GM12878 (cell line): ENCODE results near the gene RPLP2. TPM values are rescaled to one million over a fixed set of nuclear protein-coding genes. Genes with fewer than 3 reads are reported as not detected.
A peak's percentile ranks its signal among the peaks of the same experiment; 100 is the strongest.

Source experiments
- ATAC-seq: fragments of 200-7000 bp; cut with Tn5 transposase; 3 replicates; pipeline ENCODE4 v1.9.1; 2020; ENCODE audit warnings: mild to moderate bottlenecking, moderate library complexity
- BruUV-seq: library from RNA; stranded (reverse); fragments of 400-500 nt; replicated peaks from 2 replicates; lab custom pipeline; 2021; lab: Mats Ljungman, UMichigan
- CTCF ChIA-PET: fragments of 300-600 bp; sonication (Branson Sonifier 250); formaldehyde crosslinking; extraction: SDS; loops from one replicate; lab custom pipeline; 2021; ENCODE audit warnings: inconsistent platforms; lab: Yijun Ruan, JAX
- POLR2A ChIA-PET: fragments of 350-600 bp; formaldehyde crosslinking; extraction: SDS; loops from one replicate; lab custom pipeline; 2021; ENCODE audit warnings: inconsistent platforms; lab: Charles Lee
- RAD21 ChIA-PET: fragments of 300-600 bp; sonication (Branson Sonifier 250); formaldehyde crosslinking; loops from one replicate; lab custom pipeline; 2023; ENCODE audit warnings: antibody characterized with exemption; ENCODE audit not compliant: unreplicated experiment; lab: Charles Lee
- SMC1A ChIA-PET: fragments of 300-600 bp; sonication (Branson Sonifier 250); formaldehyde crosslinking; loops from one replicate; lab custom pipeline; 2023; ENCODE audit not compliant: unreplicated experiment, uncharacterized antibody; lab: Charles Lee
- DNase-seq: peaks from one replicate; pipeline ENCODE4 v3.0.0-alpha.2; 2011; ENCODE audit warnings: low read depth, low spot score
- FAIRE-seq: peaks from 3 replicates; lab custom pipeline; 2011; peaks lifted over from hg19 to GRCh38; lab: Jason Lieb, UNC
- H2AFZ ChIP-seq: 2 replicates; pipeline ENCODE4 v1.6.0; 2011; ENCODE audit warnings: low read depth, low read length, control low read depth; ENCODE audit not compliant: control insufficient read depth
- H3K27ac ChIP-seq: 2 replicates; pipeline ENCODE4 v1.5.1; 2011; ENCODE audit warnings: control low read depth; ENCODE audit not compliant: control insufficient read depth, insufficient read depth
- H3K27me3 ChIP-seq, 2 experiments: replicated peaks in 1 of 2; 2 replicates each; pipeline versions ENCODE4 v1.6.0 to v1.6.1; 2011; ENCODE audit warnings: low read length in 1 of 2; ENCODE audit not compliant: control insufficient read depth in 2 of 2, insufficient read depth in 2 of 2
- H3K36me3 ChIP-seq, 2 experiments: 2 replicates each; pipeline ENCODE4 v1.5.1; 2011; ENCODE audit warnings: low read length in 1 of 2; ENCODE audit not compliant: control insufficient read depth in 2 of 2, insufficient read depth in 2 of 2
- H3K4me1 ChIP-seq: 2 replicates; pipeline ENCODE4 v1.6.1; 2011; ENCODE audit warnings: mild to moderate bottlenecking, low read length, moderate library complexity, mixed read lengths; ENCODE audit not compliant: control insufficient read depth, insufficient read depth
- H3K4me2 ChIP-seq: 2 replicates; pipeline ENCODE4 v1.6.0; 2011; ENCODE audit warnings: control low read depth; ENCODE audit not compliant: control insufficient read depth, insufficient read depth
- H3K4me3 ChIP-seq: fragments of 200-600 bp; sonication (generic); 2 replicates; pipeline ENCODE4 v1.5.1; 2016
- H3K79me2 ChIP-seq: 2 replicates; pipeline ENCODE4 v1.6.0; 2011; ENCODE audit warnings: low read length; ENCODE audit not compliant: control insufficient read depth, insufficient read depth
- H3K9ac ChIP-seq: 2 replicates; pipeline ENCODE4 v1.8.0; 2011; ENCODE audit warnings: low read length, control low read depth, mixed read lengths; ENCODE audit not compliant: control insufficient read depth, insufficient read depth
- H3K9me3 ChIP-seq: replicated peaks from 3 replicates; pipeline ENCODE4 v1.5.1; 2011; ENCODE audit warnings: mild to moderate bottlenecking, low read length; ENCODE audit not compliant: control insufficient read depth, insufficient read depth
- H4K20me1 ChIP-seq: 2 replicates; pipeline ENCODE4 v1.6.0; 2011; ENCODE audit not compliant: control insufficient read depth, insufficient read depth
- CHD4 ChIP-seq: fragments of 200-600 bp; sonication (generic); IDR thresholded peaks from 2 replicates; pipeline ENCODE4 v1.6.1; 2016; ENCODE audit warnings: mild to moderate bottlenecking
- POLR2A ChIP-seq: IDR thresholded peaks from 2 replicates; pipeline ENCODE4 v1.6.1; 2011; ENCODE audit warnings: low read depth, mild to moderate bottlenecking, low read length
- POLR2AphosphoS2 ChIP-seq: IDR thresholded peaks from 2 replicates; pipeline ENCODE4 v1.6.1; 2011; ENCODE audit warnings: low read depth, mild to moderate bottlenecking, low read length, improper control_type of control experiment, moderate library complexity
- SRF ChIP-seq, 2 experiments: IDR thresholded peaks; 2 replicates each; pipeline ENCODE4 v1.6.1; 2011; ENCODE audit warnings: low read depth in 2 of 2, low read length in 2 of 2, mild to moderate bottlenecking in 1 of 2, moderate library complexity in 1 of 2
- WGBS: methylation state at CpG from one replicate; pipeline ENCODE4 v1.1.6; 2016; ENCODE audit warnings: low lambda C conversion rate; ENCODE audit not compliant: insufficient replicate concordance, insufficient coverage; ENCODE audit errors: missing lambda C conversion rate; 5-methylcytosine and 5-hydroxymethylcytosine counted together
- in situ Hi-C: fragments of 300-500 bp; cut with MboI; formaldehyde crosslinking; loops from 9 replicates; pipeline ENCODE4 v1.14.3; 2018; ENCODE audit warnings: mixed read lengths
- intact Hi-C: fragments of 100-400 bp; cut with micrococcal nuclease; formaldehyde crosslinking; loops from one replicate; pipeline ENCODE4 v1.14.2; 2022; ENCODE audit not compliant: unreplicated experiment
- polyA plus RNA-seq, 11 experiments: library from polyadenylated mRNA; depleted of rRNA in 4 of 11; unstranded in 6 of 11; stranded (reverse) in 5 of 11; fragments of >200 nt; fragmentation: Nextera tagmentation in 4 of 11; fragmentation: Illumina TruSeq in 1 of 11; extraction: Ambion mirVana in 4 of 11; extraction: Trizol in 1 of 11; gene quantifications; 1 replicate in 1 of 11; 2 replicates in 10 of 11; pipeline versions ENCODE4 v1.2.1 to v1.2.3, GENCODE V29; 2011 to 2016; ENCODE audit warnings: inconsistent platforms in 2 of 11, missing spikeins in 2 of 11, low read depth in 1 of 11
- total RNA-seq, 4 experiments: library from RNA; depleted of rRNA in 3 of 4; stranded (reverse); fragments of >200 nt in 3 of 4; fragmentation: Illumina TruSeq in 1 of 4; extraction: Trizol in 1 of 4; gene quantifications; 2 replicates each; pipeline versions ENCODE4 v1.2.1 to v1.2.3, GENCODE V29; 2013 to 2021

The RPLP2 gene
- total and polyA plus RNA-seq, 10 of the 15 experiments (the other 5 are each of a cell fraction or from before 2014, with no cell fraction given): 488 to 3,558 (median 1,481) TPM

GRCh38 chr11:823441-824291, 13.9 kb downstream of the RPLP2 start (continued):
- no peak for TF ChIP-seq POLR2AphosphoS2
- TF ChIP-seq, all 136 proteins: peak for 0

DNA sequence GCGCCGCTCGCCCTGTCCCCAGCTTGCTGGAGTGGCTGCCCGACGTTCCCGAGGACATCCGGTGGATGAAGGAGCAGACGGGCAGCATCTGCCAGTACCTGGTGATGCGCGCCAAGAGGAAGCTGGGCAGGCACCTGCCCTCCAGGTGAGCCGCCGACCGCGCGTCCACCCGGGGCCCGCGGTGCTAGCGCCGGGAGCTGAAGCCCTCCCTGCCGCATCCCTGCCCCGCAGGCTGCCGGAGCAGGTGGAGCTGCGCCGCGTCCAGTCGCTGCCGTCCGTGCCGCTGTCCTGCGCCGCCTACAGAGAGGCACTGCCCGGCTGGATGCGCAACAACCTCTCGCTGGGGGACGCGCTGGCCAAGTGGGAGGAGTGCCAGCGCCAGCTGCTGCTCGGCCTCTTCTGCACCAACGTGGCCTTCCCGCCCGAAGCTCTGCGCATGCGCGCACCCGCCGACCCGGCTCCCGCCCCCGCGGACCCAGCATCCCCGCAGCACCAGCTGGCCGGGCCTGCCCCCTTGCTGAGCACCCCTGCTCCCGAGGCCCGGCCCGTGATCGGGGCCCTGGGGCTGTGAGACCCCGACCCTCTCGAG, 14.6 kb downstream of the RPLP2 start:
- BruUV-seq: no TSS peak
- intact Hi-C loops: no loop called here
- no peaks in the 10 kb centered on the region; the same call in 1 of the 2 replicates for H4K20me1 ChIP-seq
- no peaks in the 10 kb centered on the region; a peak in 2 of 4 replicates for H3K36me3 ChIP-seq
- SMC1A ChIA-PET: no interaction called here
- H3K4me3 ChIP-seq: no peak overlapping the region
- WGBS: 97% methylated on average over 33 of the region's 59 CpGs
- peaks cover 5% of the 10 kb centered on the region for H3K79me2 ChIP-seq
- CTCF ChIA-PET: no interaction called here
- DNase-seq (no peak), FAIRE-seq (no peak), ATAC-seq (no peak)
- no peak overlapping the region for H3K27ac ChIP-seq
- H3K9me3 ChIP-seq: no peaks in the 10 kb centered on the region
- in situ Hi-C loops: loop anchor here (25.0 kb wide), 1 partner anchor 1563 kb away; the partner anchor contains the start of gene CD81
- no peaks in the 10 kb centered on the region for H3K27me3 ChIP-seq
- RAD21 ChIA-PET: no interaction called here
- POLR2A ChIA-PET: interaction anchor here (1.4 kb wide), 1 partner anchor 10 kb away, joined by 4 read pairs; no protein-coding TSS in a partner anchor
- no peak overlapping the region for H3K4me2 ChIP-seq
- H3K4me1 ChIP-seq: peaks cover 20% of the 10 kb centered on the region
- no peak overlapping the region for H3K9ac ChIP-seq
- TF ChIP-seq SRF (IDR thresholded peaks at IDR 0.05; ENCODE audit: low read depth in 2 of 2, low read length in 2 of 2) (no peak), POLR2A (0 out of 2 replicates have a peak, but pooled peaks have one; percentile 34), CHD4 (no peak)
- TF ChIP-seq, all 136 proteins: peak for 1
- H2AFZ ChIP-seq: no peak overlapping the region
